Activated T-cell treated with anti-CD3 and anti-CD28 coated beads for 1 hour (primary cell): ENCODE measurements around the gene PIK3CB.
"Not testable (repeated sequence)": the region's sequence is repeated elsewhere in the genome, so short reads cannot be mapped to it uniquely, and the experiment has no call there.

ENCODE experiments used
- DNase-seq: peaks from one replicate; pipeline ENCODE4 v3.0.0-alpha.2; 2020; ENCODE audit warnings: low read depth

PIK3CB gene

GRCh38 chr3:138803006-138803653 lies 31.6 kb downstream of the PIK3CB start:
- DNase-seq, result no peak

DNA sequence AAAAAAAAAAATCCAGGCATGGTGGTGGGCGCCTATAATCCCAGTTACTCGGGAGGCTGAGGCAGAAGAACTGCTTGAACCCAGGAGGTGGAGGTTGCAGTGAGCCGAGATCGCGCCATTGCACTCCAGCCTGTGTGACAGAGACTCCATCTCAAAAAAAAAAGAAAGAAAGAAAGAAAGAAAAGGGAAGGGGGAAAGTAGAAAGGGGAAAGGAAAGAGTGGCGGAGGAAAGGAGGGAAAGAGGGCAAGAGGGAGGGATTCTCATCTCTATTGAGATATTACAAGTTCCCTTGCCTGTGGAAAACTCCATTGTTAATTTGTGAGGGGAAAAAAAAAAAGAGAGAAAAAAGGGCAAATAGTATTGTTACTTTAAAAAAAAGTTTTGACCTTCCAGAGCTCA lies 32.5 kb downstream of the PIK3CB start:
- not testable (repeated sequence) for DNase-seq

DNA sequence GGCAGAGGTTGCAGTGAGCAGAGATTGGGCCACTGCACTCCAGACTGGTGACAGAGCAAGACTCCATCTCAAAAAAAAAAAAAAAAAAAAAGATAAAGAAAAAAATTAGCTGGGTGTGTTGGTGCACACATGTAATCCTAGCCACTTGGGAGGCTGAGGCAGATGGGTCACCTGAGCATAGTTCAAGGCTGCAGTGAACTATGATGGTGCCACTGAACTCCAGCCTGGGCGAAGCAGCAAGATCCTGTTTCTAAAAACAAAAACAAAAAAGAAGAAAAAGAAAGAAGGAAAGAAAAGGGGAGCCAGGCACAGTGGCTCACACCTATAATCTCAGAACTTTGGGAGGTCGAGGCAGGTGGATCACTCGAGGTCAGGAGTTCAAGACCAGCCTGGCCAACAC lies 32.9 kb downstream of the PIK3CB start:
- DNase-seq, result no peak

DNA sequence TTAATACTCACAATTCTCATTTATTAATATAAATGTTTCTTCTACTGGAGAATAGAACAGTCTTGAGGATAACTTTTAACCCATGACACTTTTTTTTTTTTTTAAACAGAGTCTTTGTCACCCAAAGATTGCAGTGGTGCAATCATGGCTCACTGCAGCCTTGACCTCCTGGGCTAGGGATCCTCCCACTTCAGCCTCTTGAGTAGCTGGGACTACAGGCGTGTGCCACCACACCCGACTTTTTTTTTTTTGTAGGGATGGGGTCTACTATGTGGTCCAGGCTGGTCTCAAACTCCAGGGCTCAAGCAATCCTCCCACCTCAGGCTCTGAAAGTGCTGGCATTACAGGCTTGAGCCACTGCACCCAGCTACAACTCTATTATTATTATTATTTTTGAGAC lies 34.5 kb downstream of the PIK3CB start:
- DNase-seq, result no peak

GRCh38 chr3:138799822-138800221 lies 34.9 kb downstream of the PIK3CB start:
- no peak for DNase-seq

GRCh38 chr3:138797508-138798038 lies 37.2 kb downstream of the PIK3CB start:
- DNase-seq, result no peak

- no peak for DNase-seq
These were observed 38.0 kb downstream of the PIK3CB start for GRCh38 chr3:138796761-138797160.

GRCh38 chr3:138786788-138787271 lies 47.9 kb downstream of the PIK3CB start:
- DNase-seq, result no peak

GRCh38 chr3:138785951-138786350 lies 48.8 kb downstream of the PIK3CB start:
- no peak for DNase-seq

DNA sequence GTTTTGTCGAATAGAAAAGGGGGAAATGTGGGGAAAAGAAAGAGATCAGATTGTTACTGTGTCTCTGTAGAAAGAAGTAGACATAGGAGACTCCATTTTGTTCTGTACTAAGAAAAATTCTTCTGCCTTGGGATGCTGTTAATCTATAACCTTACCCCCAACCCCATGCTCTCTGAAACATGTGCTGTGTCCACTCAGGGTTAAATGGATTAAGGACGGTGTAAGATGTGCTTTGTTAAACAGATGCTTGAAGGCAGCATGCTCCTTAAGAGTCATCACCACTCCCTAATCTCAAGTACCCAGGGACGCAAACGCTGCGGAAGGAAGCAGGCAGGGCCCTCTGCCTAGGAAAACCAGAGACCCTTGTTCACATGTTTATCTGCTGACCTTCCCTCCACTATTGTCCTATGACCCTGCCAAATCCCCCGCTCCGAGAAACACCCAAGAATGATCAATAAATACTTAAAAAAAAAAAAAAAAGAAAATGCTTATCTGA lies 49.3 kb downstream of the PIK3CB start:
- not testable (repeated sequence) for DNase-seq

DNA sequence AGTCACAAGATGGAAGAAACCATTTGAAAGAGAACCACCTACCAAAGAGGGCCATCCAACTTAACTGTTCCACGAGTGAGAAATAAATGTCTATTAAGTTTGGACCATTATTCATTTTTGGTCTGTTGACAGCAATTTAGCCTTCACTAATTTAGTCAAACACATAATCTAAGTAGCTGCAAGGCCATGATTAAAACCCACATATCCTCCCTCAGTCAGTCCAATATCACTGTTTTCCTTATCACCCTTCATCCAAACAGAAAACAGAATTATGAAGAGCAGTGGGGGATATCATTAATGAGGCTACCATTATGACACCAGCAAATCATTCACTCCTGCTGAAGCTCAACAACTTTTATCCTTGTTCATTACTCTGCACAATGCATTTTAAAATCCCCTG lies 52.0 kb downstream of the PIK3CB start:
- DNase-seq, result no peak

DNA sequence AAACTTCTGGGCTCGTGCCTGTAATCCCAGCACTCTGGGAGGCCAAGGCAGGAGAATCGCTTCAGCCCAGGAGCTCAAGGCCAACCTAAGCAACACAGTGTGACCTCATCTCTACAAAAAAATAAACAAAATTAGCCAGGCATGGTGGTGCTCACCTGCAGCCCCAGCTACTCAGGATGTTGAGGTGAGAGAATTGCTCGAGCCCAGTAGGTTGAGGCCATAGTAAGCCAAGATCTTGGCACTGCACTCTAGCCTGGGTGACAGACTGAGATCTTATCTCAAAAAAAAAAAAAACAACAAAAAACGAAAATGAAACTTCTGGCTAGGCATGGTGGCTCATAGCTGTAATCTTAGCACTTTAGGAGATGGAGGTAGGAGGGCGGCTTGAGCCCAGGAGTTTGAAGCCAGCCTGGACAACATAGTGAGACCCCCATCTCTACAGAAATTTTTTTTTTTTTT lies 53.7 kb downstream of the PIK3CB start:
- peak; percentile 9 for DNase-seq

DNA sequence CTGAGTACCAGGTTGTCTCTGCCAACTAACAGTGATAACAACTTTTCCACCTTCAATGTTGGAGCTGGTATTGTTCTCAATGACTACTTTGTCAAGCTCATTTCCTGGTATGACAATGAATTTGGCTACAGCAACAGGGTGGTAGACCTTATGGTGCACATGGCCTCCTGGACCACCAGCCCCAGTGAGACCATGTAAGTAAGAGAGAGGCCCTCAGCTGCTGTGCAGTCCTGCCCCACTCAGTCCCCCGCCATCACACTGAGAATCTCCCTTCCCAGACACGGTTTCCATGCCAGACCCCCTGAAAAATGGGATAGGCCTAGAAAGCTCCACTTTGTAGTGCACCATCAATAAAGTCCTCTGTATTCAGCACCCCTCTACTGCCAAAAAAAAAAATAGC lies 56.1 kb downstream of the PIK3CB start:
- DNase-seq, result no peak

DNA sequence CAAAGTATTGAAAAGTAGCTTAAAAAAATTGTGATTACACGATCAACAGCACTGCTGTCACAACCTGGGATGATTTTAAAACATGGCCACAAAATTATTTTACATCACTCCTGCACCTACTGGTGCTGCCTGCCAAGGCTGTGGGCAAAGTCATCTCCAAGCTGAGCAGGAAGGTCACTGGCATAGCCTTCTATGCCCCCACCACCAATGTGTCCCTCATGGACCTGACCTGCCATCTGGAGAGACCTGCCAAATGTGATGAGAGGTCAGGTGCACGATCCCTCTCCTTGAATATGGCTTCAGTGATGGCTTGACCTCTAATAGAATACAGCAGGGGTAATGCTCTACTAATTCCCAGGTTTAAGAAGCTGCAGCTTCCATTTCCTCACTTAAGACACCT lies 57.8 kb downstream of the PIK3CB start:
- no peak for DNase-seq

DNA sequence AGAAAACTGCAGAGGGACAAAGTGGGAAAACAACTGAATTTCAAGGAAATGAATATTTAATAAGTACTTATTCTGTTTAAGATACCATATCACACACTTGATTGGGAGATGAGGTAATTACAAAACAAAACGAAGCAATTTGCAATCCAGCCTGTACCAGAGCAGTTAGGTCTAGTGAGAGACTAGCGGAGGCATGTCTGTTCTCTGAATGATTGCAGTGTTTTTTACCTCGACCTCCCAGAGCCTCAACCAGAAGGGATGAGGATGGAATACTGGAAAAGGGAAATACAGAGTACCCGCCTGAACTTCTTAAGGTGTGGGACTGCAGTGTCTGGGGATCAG lies 59.5 kb downstream of the PIK3CB start:
- DNase-seq, result no peak

GRCh38 chr3:138774529-138775253 lies 60.0 kb downstream of the PIK3CB start:
- no peak for DNase-seq

DNA sequence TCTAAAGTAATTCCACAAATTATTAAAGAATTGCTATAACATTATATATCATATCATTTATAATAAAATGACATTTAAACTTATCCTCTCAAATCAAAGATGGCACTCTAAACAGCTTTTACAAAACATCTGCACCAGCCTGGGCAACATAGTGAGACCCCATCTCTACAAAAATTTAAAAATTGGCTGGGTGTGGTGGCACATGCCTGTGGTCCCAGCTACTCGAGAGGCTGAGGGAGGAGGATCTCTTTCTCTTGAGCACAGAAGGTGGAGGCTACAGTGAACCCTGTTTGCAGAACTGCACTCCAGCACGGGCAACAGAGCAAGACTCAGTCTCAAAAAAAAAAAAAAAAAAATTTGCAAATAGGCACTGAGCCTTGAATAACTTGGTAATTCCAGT lies 63.1 kb downstream of the PIK3CB start:
- DNase-seq, result no peak

GRCh38 chr3:138769616-138770015 lies 65.1 kb downstream of the PIK3CB start:
- no peak for DNase-seq

GRCh38 chr3:138768946-138769345 lies 65.8 kb downstream of the PIK3CB start:
- DNase-seq, result no peak

DNA sequence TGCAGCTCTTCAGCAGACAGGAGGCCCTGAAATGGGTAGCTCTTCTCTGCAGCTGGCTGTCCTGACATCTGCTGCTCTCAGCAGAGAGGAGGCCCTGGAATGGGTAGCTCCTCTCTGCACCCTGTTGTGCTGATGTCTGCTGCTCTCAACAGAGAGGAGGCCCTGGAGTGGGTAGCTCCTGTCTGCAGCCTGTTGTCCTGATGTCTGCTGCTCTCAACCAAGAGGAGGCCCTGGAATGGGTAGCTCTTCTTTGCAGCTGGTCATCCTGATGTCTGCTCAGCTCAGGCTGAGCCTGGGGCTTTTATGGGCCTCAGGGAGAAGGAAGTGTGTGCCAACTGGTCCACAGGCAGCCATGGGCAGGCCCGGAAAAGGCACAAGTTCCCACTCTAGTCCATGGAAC lies 66.6 kb downstream of the PIK3CB start:
- DNase-seq, result no peak

DNA sequence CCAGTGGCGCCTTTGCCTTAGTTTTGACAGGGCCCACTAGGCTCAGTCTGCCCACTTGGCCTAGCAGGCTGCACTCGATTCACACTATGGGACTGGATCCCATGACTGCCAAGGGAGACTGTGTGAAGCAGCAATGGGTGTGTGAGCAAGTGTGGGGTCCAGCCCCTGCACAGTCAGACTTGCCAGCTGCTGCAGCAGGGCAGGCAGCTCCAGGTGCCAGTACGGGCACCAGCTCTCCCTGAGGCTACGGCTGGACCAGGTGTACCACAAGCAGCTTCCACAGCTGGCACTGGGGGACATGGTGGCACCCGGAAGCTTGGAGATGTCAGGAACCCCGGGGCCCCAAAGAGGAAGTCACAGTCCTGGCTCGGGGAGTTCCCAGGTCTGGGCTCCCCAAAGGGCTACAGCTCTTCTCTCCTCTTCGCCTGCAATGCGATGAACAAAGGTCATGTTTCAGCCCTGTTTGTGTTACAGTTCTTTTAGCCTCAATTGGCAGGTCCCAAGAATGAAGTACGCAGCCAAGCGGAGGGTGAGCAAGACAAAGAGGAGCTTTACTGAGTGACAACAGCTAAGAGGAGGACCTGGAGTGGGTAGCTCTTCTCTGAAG lies 67.1 kb downstream of the PIK3CB start:
- no peak for DNase-seq

GRCh38 chr3:138761002-138761401 lies 73.7 kb downstream of the PIK3CB start:
- no peak for DNase-seq

GRCh38 chr3:138748190-138748589 lies 86.5 kb downstream of the PIK3CB start:
- DNase-seq, result no peak
